GM18909 (cell line): ENCODE results near the gene RETNLB.

Source experiments
- ATAC-seq: cut with Tn5 transposase; IDR thresholded peaks from one replicate; pipeline ENCODE4 v1.9.1; 2021; ENCODE audit warnings: mild to moderate bottlenecking; ENCODE audit not compliant: unreplicated experiment, poor library complexity

Gene RETNLB, protein sequence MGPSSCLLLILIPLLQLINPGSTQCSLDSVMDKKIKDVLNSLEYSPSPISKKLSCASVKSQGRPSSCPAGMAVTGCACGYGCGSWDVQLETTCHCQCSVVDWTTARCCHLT

DNA sequence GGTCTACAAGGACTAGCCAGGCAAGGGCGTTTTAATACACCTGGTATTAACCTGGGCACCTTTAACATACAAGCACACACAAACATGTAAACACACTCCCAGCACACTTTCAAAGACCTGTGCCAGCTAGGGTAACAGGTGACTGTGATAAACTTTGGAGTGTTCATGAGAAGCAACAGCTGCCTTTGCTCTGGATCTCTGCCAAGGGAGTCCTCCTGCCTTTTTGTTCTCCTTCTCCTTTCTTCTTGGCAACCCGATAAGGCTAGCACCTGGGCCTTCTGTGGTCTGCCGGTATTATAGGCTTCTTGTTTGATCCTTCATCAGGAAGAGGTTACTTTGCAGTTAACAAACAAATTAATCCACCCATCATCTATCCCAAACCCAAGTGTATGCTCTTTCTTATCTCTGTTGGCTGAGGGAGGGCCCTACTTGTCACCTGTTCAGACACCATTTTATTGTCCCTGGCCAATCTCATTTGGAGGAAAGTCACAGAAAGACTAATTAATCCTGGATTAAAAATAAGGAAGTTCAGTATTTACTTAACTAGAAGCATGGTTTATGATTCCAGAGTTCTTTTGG is at the start of gene RETNLB:
Gene RETNLB (minus strand): TSS at position 7 of the 579 bp plus-strand sequence. CDS start 225 bp downstream, outside the sequence.
- ATAC-seq = no peak

DNA sequence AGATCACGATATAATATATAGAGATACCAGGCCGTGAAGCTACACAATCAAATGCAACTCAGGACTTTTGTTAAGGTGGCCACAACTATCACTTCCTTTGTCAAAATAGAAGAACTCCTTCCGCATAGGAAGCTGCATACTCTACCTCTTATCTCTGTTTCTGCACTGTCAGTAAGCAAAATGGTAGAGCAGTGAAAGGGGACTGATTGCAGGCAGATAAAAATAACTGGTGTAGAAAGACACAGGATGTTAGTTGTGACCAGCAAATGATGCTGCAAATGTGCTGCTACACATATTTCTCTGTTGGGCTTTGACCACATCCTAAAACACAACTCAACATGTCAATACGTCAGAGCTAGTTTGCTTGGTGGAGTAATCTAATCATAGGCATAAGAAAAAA is 49.1 kb upstream of the RETNLB start:
- no peak for ATAC-seq

DNA sequence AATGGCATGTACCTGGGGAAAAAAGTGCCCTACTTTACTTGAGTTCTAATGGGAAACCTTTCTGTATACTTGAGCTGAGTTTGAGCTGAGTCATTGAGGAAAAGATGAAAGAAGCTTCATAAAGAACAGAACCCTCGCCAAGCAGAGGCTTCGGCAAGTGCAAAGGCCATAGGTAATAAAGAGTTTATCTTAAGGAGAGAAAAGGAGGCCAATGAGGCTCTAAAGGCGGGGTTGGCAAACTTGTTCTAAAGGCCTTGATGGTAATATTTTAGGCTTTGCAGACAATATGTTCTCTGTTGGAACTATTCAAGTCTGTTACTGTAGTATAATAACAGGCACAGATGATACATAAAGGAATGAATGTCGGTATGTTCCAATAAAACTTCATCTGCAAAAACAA is 47.8 kb upstream of the RETNLB start:
- ATAC-seq = no peak

DNA sequence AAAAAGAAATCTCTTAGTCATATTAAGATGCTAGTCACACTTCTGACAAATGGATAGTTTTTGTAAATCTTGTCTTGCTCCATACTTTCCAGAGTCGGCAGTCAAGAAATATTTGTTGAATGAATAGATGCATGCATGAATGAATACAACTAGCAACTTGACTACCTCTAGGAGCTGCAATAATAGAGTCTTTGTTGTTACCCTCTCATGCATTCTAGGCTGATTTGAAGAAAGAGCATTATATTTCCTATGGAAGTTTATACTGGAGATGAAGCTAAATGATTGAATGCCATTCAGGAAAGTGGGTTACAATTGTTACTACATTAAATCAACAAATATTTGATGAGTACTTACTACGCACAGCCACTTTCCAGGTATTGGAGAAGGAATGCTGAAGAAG is 47.2 kb upstream of the RETNLB start:
- no peak for ATAC-seq

DNA sequence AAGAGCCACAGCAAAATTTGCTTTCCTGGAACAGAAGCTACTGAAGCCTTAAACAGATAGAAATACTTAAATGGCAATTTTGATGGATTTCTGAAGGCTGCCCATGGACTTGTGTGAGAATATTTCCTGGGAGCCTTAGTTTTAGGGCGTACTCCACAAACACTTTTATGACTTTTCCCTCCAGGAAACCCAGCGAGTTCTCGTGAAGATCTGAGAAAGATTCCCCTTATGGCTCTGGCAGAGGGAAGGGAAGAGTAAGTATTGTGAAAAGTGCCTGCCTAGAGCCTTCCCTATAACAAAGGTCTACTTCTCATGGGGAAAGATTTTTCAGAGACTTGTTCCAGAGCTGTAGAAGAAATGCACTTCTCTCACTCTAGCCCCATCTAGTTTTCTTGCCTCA is 34.3 kb upstream of the RETNLB start:
- ATAC-seq = no peak

DNA sequence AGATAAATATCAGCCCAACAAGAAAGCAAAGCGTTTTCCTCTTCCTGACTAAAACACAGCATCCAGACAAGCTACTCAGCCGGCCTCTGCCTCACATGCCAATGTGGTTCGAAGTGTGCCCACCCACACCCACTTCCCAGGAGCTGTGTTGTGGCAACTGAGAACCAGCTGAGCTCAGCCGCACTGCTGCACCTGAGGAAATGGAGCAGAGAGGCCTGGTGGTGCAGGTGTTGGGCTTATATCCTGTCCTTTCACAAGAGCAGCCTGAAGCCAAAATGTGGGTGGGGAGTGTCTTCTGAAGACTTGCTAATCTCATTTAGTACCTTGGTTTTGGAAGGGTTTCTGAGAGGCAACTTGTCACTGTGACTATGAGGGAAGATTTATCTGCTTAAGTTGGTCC is 23.0 kb upstream of the RETNLB start:
- ATAC-seq = no peak

DNA sequence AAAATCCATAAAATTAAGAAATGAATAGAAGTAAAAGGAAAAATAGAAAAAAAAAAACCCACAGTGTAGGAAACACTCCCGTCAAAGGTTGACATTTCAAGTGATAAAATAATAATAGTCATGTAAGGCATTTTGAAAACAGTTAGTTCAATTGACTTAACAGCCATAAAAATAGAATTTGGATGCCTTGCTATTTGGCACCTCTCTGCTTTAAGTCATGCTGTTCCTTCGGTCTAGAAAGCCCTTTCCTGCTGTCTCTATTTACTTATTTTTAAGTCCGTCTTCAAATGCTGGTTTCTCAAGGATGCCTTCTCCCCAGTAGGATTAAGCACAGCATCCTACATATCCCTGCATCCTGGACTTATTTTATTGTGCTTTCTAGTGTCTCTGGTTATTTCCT is 22.3 kb upstream of the RETNLB start:
- no peak for ATAC-seq

DNA sequence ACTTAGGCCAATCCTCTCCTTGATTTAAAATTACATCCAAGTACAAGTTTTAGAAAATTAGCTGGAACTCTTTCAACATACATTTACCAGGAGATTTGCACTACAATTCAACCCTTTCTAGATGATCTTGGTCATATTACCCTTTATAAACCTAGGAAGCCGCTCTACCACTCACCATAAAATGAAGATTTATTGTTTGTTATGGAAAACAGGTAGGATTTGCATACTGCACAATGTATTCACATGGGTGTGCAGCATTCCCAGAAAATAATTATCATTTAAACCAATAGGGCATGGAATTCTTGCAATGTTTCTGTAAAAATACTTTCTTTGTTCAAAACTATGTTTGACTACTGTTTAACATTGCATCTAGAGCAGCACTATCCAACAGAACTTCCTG is 18.4 kb upstream of the RETNLB start:
- no peak for ATAC-seq

DNA sequence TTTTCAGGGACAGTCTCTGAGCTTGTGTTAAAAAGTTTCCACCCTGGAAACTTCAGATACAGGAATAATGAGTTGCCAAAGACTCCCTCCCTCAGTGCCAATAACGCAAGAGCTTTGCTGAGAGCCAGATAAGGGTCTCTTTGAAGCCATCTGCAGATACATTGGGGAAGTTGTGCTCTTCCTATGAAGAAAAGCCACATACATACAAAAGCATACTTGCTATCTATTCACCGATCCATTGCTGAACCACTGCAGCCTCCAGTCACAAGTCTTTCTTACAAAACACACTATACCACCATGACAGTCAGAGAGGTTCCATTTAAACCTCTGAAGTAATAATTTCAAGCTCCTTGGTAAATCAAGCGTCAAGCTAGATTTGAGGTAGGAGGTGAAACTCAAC is 10.0 kb upstream of the RETNLB start:
- ATAC-seq = no peak

DNA sequence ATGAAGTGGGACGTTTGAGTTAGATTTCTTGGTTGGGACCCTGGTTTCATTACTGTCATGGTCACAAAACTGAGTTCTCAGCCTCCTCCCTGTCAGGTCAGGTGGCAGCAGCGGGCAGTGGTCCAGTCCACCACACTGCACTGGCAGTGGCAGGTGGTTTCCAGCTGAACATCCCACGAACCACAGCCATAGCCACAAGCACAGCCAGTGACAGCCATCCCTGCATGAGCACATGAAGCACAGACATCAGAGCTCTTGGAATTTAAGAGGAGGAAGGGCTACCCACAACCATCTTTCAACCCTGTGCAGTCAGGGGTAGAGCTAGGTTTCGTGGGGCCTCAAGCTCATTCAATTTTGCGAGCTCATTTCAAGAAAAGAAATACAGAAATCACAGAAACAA is 1.5 kb downstream of the RETNLB start:
- ATAC-seq = no peak

DNA sequence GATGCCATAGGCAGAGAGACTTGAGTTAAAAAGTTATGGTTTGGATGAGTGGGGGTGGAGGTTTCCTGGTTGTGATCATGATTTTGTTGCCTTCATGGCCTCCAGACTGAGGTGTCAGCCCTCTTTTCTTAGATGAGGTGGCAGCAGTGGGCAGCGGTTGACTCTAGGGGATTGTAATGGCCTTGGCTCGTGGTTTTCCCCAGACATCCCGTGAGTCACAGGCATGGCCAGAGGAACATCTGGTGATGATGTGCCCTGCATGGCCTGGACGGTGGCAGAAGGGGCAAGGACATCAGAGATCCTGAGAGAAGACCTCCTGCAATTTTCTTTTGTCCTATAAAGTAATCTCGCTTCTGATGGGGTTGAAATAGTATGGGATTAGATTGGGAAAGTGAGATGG is 12.4 kb downstream of the RETNLB start:
- ATAC-seq = no peak

DNA sequence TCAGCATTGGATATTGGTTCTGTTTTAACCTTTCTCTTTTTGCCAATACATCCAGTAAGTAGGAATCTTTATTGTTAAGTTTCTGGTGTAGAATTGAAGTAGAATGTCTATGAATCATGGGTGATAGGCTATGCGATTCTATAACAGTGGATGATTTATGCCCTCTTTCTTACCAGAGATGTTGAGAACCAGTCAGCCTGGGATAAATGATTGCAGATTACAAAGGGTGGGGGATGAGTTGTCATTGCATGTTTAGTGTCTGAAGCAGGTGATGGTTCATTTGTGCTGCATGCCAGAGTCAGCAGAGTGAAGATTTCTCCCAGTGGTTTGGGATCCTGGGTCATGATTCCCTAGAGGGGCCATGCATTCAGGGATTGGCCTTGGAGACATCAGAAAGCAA is 14.3 kb downstream of the RETNLB start:
- ATAC-seq = no peak

DNA sequence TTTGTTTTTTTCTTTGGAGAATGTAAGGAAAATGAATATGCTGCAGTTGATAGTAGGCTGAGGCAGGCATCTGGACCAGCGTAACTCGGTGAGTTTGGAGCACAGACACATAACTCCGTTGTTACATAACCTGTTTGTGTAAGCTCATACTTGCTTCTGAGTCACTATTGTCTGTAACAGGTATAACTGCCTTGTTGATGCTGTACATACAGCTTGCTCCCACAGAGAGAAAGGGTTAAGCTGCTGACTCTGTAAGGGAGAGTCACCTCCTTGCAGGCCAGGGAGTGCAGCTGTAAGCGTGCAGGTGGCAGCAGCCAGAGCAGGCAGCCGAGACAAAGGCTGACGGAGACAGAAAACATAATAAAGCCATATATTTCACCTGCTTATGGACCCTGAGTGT is 20.4 kb downstream of the RETNLB start:
- ATAC-seq = no peak

DNA sequence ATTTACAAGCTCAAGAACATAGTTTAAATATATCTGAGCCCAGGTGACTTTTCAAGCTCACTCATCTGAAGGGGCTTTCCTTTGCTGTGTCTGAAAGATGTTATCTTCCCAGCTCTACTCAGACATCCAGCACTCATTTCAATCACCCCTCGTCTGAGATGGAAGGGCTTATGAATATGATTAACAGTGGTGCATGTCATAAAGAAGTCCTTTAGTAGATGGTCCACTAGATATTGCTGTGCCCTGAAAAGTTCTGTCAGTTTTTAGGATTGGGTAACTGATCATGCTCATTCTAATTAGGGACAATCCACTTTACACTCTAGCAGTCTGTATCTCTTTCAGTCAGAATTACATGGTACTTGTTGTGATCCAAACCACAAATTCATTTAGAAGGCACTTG is 28.3 kb downstream of the RETNLB start:
- ATAC-seq = no peak

DNA sequence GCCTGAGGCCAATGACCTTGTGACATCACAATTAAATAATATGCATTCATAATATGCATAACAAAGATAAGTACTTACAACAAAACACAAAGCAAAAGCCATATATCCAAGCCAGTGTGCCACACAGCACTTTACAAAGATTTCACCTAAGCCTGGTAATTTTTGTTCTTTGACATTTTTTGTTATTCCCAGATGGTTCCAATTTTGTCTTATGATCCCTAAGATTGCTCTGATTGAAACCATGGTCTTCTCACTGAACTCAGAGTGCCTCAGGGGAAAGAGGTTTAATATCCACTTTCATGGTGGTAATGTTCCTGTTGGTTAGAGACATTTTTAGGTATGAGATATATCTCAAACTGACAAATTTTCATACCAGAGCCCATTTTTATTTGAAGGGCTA is 29.1 kb downstream of the RETNLB start:
- no peak for ATAC-seq

DNA sequence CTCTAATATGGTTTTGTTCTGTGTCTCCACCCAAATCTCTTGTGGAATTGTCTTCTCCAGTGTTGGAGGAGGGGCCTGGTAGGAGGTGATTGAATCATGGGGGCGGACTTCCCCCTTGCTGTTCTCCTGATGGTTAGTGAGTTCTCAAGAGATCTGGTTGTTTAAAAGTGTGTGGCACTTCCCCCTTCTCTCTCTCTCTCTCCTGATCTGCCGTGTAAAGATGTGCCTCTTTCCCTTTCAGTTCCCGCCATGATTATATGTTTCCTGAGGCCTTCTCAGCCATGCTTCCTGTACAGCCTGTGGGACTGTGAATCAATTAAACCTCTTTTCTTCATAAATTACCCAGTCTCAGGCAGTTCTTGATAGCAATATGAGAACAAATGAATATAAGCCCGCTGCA is 33.1 kb downstream of the RETNLB start:
- no peak for ATAC-seq

DNA sequence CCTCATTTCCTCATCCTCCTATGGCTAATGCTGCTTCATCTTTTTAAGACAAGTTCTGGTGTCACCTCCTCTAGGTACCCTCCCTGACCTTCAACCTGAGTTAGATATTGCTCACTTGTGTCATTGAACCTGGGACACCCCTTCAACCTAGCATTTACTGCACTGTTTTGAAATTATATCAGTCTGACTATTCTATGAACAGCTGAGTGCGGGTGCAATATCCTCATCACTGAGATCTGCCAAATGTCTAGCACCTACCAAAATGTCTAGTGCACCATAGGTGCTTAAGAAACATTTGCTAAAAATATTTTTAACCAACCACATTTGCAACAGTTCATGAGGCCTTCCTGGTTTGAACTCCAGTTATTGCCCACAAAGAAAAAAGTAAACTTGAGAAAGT is 34.5 kb downstream of the RETNLB start:
- ATAC-seq = no peak

DNA sequence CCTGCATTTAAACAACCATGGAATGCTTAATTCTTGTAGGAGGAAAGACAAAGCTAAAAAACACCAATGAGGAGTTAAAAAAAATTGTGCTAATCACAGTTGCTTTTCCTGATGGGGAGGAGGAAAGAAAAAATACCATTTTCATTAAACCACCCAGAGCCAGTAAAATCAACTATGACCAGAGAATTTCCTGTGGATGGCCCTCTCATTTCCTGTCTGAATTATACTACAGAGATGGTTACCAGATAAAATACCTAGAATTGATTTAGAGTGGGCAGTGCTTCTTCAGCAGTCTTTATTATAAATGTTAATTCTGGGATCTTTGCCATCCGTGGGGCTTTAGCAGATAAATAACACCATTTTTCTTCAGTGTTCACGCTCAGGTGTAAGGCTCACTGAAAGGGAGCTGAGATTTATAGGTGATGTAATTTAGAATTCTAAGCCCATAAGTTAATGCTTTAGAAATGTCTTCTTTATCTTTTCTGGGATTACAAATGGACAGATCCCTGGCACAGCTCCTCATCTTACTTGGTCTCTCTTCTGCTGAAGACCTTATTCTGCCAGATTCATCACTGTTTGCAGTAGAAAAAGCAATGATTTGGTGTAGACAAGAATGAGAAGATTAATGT is 37.9 kb downstream of the RETNLB start:
- ATAC-seq = no peak

DNA sequence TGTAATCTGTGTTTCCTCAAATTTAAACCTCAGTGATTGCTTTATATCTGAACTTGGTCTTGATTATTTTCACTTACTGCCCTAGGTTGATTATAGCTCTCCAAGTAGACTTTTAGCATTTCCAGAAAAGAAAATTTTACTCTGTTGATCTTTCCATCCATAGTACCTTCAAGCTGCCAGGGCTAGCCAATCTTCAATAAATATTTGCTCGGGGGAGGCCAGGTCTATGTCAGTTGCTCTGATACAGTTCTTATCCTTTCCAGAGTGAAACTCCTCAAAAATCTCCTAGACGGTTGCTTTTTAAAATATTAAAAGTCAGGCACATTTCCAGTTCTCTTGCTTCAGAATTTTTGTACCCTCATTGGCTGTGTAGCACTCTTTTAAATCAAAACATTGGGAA is 38.8 kb downstream of the RETNLB start:
- ATAC-seq = no peak

DNA sequence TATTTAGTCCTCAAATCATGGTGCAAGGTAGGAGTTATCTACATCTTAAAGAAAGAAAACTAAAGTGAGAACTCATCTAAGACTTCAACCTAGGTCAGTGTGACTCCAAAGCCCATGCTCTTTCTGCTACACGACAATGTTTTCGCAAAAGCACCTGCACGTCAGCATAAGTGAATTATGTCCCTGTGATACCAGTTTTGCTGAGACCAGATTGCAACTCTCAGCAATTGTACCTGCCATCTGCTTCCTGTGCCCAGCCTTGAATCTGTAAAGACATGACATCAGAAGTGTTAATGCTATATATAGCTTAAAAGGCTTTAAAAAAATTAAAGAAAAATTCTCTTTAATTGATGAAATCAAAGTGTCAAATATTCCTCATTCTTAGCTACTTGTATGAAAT is 43.4 kb downstream of the RETNLB start:
- ATAC-seq = no peak

DNA sequence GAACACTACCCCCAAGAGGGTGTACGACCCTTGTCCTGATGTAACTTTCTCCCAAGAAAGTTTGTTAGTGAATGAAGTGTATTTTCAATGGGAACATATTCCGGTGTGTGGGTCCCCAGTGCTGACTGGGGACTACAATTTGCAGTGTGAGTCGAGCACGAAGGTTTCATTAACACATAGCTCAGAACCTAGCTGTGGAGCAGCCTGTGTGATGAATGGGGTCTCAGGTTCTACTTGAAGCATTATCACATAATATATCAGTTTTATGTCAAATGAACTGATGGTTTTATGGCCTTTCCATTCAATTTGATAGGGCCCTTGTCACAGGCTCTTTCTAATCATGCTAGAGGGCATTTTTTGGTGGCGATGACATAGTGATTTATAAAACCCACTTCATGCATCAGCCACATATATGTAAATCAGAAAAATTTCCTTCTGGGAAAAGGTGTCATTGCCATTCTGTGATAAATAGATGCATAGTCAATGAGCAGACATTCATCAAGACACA is 44.1 kb downstream of the RETNLB start:
- ATAC-seq = no peak
